ENCODE data around the gene LRRC56. TPM values are rescaled to one million over a fixed set of nuclear protein-coding genes. Genes with fewer than 3 reads are reported as not detected.

LRRC56 gene
- total and polyA plus RNA-seq, 2 of the 13 experiments (the other 11 are each of a cell fraction or from before 2014, with no cell fraction given) = 0.11 to 0.29 TPM

DNA sequence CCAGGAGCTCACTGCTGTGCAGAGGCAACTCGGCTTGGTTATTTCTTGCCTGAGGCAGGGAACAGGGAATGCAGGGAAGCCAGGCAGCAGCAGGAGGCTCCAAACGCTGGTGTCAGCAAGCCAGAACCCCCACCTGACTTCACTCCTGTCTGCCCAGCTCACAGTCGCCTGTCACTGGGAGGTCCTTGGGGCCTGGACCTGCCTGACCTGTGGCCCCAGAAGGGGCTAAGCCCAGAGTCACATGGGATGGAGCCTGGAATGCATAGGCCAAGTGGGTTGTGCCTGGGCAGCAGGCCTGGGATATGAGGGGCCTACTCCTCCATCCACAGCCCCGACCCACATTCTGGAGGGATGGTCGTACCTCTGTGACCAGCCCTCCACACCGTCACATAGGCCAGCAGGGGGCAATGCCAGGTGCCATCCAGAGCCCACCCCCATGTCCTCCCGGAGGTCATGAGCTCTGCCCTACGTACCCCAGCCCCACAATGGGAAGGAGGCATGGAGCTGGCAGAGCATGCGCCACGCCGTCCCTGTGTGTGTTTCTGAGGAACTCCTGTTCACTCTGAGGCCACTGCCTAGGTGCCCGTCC is 28.7 kb downstream of the LRRC56 start (continued):
- TF ChIP-seq, protein P1, sequence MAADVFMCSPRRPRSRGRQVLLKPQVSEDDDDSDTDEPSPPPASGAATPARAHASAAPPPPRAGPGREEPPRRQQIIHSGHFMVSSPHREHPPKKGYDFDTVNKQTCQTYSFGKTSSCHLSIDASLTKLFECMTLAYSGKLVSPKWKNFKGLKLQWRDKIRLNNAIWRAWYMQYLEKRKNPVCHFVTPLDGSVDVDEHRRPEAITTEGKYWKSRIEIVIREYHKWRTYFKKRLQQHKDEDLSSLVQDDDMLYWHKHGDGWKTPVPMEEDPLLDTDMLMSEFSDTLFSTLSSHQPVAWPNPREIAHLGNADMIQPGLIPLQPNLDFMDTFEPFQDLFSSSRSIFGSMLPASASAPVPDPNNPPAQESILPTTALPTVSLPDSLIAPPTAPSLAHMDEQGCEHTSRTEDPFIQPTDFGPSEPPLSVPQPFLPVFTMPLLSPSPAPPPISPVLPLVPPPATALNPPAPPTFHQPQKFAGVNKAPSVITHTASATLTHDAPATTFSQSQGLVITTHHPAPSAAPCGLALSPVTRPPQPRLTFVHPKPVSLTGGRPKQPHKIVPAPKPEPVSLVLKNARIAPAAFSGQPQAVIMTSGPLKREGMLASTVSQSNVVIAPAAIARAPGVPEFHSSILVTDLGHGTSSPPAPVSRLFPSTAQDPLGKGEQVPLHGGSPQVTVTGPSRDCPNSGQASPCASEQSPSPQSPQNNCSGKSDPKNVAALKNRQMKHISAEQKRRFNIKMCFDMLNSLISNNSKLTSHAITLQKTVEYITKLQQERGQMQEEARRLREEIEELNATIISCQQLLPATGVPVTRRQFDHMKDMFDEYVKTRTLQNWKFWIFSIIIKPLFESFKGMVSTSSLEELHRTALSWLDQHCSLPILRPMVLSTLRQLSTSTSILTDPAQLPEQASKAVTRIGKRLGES (CRISPR knock-in tag; IDR thresholded peaks at IDR 0.05; ENCODE audit: borderline replicate concordance) = no peak
- TF ChIP-seq ZNF678 (CRISPR knock-in tag; IDR thresholded peaks at IDR 0.05) (no peak), ZNF296 (CRISPR knock-in tag; conservative IDR thresholded peaks at IDR 0.05) (no peak), HOXA9 (CRISPR knock-in tag; IDR thresholded peaks at IDR 0.05; ENCODE audit: borderline replicate concordance) (no peak), SUZ12 (IDR thresholded peaks at IDR 0.05; ENCODE audit: low read depth, low read length) (no peak), TOE1 (CRISPR knock-in tag; IDR thresholded peaks at IDR 0.05) (no peak), EZH2 (conservative IDR thresholded peaks at IDR 0.05; ENCODE audit: low read depth, low read length) (no peak), RXRB (CRISPR knock-in tag; IDR thresholded peaks at IDR 0.05; ENCODE audit: borderline replicate concordance) (no peak), ARHGAP35 (CRISPR knock-in tag; IDR thresholded peaks at IDR 0.05; ENCODE audit: borderline replicate concordance) (no peak), THYN1 (CRISPR knock-in tag; IDR thresholded peaks at IDR 0.05; ENCODE audit: borderline replicate concordance, low read depth) (no peak), JUN (CRISPR knock-in tag; IDR thresholded peaks at IDR 0.05) (no peak), MAF1 (CRISPR knock-in tag; IDR thresholded peaks at IDR 0.05; ENCODE audit: borderline replicate concordance) (no peak), ERF (CRISPR knock-in tag; IDR thresholded peaks at IDR 0.05) (no peak), RCOR2 (CRISPR knock-in tag; IDR thresholded peaks at IDR 0.05) (no peak), NFRKB (IDR thresholded peaks at IDR 0.05) (no peak), SALL2 (CRISPR knock-in tag; IDR thresholded peaks at IDR 0.05) (no peak), ZNF672 (CRISPR knock-in tag; IDR thresholded peaks at IDR 0.05) (no peak), NR1H2 (CRISPR knock-in tag; IDR thresholded peaks at IDR 0.05; ENCODE audit: borderline replicate concordance, low read depth) (no peak), ZNF629 (CRISPR knock-in tag; conservative IDR thresholded peaks at IDR 0.05) (no peak)
- TF ChIP-seq, protein P2, sequence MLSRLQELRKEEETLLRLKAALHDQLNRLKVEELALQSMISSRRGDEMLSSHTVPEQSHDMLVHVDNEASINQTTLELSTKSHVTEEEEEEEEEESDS (CRISPR knock-in tag; IDR thresholded peaks at IDR 0.05; ENCODE audit: borderline replicate concordance) = no peak
- TF ChIP-seq, protein P3, sequence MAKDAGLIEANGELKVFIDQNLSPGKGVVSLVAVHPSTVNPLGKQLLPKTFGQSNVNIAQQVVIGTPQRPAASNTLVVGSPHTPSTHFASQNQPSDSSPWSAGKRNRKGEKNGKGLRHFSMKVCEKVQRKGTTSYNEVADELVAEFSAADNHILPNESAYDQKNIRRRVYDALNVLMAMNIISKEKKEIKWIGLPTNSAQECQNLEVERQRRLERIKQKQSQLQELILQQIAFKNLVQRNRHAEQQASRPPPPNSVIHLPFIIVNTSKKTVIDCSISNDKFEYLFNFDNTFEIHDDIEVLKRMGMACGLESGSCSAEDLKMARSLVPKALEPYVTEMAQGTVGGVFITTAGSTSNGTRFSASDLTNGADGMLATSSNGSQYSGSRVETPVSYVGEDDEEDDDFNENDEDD (CRISPR knock-in tag; IDR thresholded peaks at IDR 0.05; ENCODE audit: borderline replicate concordance) = no peak; the same call in 1 of the 2 replicates
- TF ChIP-seq, protein P4, sequence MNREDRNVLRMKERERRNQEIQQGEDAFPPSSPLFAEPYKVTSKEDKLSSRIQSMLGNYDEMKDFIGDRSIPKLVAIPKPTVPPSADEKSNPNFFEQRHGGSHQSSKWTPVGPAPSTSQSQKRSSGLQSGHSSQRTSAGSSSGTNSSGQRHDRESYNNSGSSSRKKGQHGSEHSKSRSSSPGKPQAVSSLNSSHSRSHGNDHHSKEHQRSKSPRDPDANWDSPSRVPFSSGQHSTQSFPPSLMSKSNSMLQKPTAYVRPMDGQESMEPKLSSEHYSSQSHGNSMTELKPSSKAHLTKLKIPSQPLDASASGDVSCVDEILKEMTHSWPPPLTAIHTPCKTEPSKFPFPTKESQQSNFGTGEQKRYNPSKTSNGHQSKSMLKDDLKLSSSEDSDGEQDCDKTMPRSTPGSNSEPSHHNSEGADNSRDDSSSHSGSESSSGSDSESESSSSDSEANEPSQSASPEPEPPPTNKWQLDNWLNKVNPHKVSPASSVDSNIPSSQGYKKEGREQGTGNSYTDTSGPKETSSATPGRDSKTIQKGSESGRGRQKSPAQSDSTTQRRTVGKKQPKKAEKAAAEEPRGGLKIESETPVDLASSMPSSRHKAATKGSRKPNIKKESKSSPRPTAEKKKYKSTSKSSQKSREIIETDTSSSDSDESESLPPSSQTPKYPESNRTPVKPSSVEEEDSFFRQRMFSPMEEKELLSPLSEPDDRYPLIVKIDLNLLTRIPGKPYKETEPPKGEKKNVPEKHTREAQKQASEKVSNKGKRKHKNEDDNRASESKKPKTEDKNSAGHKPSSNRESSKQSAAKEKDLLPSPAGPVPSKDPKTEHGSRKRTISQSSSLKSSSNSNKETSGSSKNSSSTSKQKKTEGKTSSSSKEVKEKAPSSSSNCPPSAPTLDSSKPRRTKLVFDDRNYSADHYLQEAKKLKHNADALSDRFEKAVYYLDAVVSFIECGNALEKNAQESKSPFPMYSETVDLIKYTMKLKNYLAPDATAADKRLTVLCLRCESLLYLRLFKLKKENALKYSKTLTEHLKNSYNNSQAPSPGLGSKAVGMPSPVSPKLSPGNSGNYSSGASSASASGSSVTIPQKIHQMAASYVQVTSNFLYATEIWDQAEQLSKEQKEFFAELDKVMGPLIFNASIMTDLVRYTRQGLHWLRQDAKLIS (CRISPR knock-in tag; IDR thresholded peaks at IDR 0.05) = no peak
